ENCODE data around the gene PPP1R2. TPM values are rescaled to one million over a fixed set of nuclear protein-coding genes. Genes with fewer than 3 reads are reported as not detected.

Gene PPP1R2
- total and polyA plus RNA-seq, 9 of the 15 experiments (the other 6 are each of a cell fraction or from before 2014, with no cell fraction given) = 9.4 to 115 (median 40.3) TPM

GRCh38 chr3:195522254-195523023 is 20.7 kb downstream of the PPP1R2 start (continued):
- TF ChIP-seq SMC3 (conservative IDR thresholded peaks at IDR 0.05; ENCODE audit: insufficient read depth, low read depth, low read length) = peak; percentile 65
- TF ChIP-seq PTBP1 (IDR thresholded peaks at IDR 0.05; ENCODE audit: low read depth, low read length) = no peak
- TF ChIP-seq RFX7 (CRISPR knock-in tag; IDR thresholded peaks at IDR 0.05) = no peak
- no peak for TF ChIP-seq GABPA (tag; conservative IDR thresholded peaks at IDR 0.05; ENCODE audit: low read depth)
- TF ChIP-seq CREB3L1 (IDR thresholded peaks at IDR 0.05; ENCODE audit: borderline replicate concordance, low read depth) = no peak
- peak in 1 of 2 experiments; percentile 16; a peak in 1 of 4 replicates for TF ChIP-seq MAZ (CRISPR knock-in tag; conservative IDR thresholded peaks at IDR 0.05 in 1 of 2, IDR thresholded peaks at IDR 0.05 in 1 of 2)
- no peak for TF ChIP-seq CXXC5 (CRISPR knock-in tag; IDR thresholded peaks at IDR 0.05)
- TF ChIP-seq E2F3 (CRISPR knock-in tag; IDR thresholded peaks at IDR 0.05) = no peak
- TF ChIP-seq ZC3H4 (CRISPR knock-in tag; IDR thresholded peaks at IDR 0.05; ENCODE audit: borderline replicate concordance) = no peak
- no peak for TF ChIP-seq SRSF9 (IDR thresholded peaks at IDR 0.05; ENCODE audit: borderline replicate concordance, low read depth, low read length)

All from K562 (cell line).